ENCODE results near the gene KCNJ15. TPM values are rescaled to one million over a fixed set of nuclear protein-coding genes. Genes with fewer than 3 reads are reported as not detected.

The KCNJ15 gene
- polyA plus RNA-seq, 1 donor from 2014 or later: not detected

DNA sequence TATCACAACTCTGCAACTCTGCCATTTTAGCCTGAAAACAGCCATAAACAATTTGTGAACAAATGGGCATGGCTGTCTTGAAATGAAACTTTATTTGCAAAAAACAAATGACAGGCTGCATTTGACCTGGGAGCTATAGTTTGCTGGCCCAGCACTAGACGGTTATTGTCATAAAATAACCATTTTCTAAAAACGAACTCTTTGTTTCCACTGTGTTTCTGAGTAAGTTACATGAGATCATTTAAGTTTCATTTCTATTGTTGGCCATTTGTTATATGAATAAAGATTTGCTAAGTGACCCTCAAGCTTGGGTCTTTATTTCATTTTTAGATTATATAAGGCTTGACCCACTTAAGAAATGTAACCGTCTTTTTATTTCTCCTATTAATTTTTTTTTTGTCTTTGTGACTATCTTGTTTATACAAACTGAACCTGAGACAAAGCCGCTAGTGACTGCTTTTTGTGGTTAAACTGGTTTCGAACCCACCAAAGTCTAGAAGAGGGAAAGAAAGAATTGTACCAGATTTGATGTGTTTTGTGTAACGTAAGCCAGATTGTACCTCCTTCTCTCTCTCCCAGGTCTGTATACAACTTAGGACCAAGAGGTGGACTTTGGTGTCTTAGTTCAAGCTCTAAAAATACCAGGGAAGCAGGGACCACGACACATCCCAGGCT is 12.9 kb upstream of the KCNJ15 start:
- Histone ChIP-seq H3K36me3 (ENCODE audit: insufficient read depth, low read length) (no peaks in the 10 kb centered on the region), H3K27ac (ENCODE audit: low read length) (no peak overlapping the region), H3K4me2 (ENCODE audit: low read length) (no peak overlapping the region), H4K20me1 (ENCODE audit: insufficient read depth) (no peaks in the 10 kb centered on the region), H3K9me2 (ENCODE audit: insufficient read depth, low read length) (no peaks in the 10 kb centered on the region), H3K9ac (ENCODE audit: low read length) (no peak overlapping the region), H3K9me3 (ENCODE audit: low read length) (no peaks in the 10 kb centered on the region), H3K27me3 (ENCODE audit: insufficient read depth, low read depth, low read length) (no peaks in the 10 kb centered on the region), H2AFZ (ENCODE audit: low read depth, low read length) (no peak overlapping the region), H3F3A (ENCODE audit: insufficient read depth, low read length, poor library complexity, severe bottlenecking) (no peaks in the 10 kb centered on the region), H3K79me2 (replicated peaks; ENCODE audit: insufficient read depth, low read length) (no peaks in the 10 kb centered on the region), H3K4me3 (ENCODE audit: low read length) (no peak overlapping the region)
- no peak for TF ChIP-seq MXI1 (conservative IDR thresholded peaks at IDR 0.05; ENCODE audit: poor library complexity, severe bottlenecking)
- no peak for TF ChIP-seq RAD21 (conservative IDR thresholded peaks at IDR 0.05)
- TF ChIP-seq, protein P1, sequence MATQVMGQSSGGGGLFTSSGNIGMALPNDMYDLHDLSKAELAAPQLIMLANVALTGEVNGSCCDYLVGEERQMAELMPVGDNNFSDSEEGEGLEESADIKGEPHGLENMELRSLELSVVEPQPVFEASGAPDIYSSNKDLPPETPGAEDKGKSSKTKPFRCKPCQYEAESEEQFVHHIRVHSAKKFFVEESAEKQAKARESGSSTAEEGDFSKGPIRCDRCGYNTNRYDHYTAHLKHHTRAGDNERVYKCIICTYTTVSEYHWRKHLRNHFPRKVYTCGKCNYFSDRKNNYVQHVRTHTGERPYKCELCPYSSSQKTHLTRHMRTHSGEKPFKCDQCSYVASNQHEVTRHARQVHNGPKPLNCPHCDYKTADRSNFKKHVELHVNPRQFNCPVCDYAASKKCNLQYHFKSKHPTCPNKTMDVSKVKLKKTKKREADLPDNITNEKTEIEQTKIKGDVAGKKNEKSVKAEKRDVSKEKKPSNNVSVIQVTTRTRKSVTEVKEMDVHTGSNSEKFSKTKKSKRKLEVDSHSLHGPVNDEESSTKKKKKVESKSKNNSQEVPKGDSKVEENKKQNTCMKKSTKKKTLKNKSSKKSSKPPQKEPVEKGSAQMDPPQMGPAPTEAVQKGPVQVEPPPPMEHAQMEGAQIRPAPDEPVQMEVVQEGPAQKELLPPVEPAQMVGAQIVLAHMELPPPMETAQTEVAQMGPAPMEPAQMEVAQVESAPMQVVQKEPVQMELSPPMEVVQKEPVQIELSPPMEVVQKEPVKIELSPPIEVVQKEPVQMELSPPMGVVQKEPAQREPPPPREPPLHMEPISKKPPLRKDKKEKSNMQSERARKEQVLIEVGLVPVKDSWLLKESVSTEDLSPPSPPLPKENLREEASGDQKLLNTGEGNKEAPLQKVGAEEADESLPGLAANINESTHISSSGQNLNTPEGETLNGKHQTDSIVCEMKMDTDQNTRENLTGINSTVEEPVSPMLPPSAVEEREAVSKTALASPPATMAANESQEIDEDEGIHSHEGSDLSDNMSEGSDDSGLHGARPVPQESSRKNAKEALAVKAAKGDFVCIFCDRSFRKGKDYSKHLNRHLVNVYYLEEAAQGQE (IDR thresholded peaks at IDR 0.05; ENCODE audit: borderline replicate concordance): no peak
- TF ChIP-seq, protein P2, sequence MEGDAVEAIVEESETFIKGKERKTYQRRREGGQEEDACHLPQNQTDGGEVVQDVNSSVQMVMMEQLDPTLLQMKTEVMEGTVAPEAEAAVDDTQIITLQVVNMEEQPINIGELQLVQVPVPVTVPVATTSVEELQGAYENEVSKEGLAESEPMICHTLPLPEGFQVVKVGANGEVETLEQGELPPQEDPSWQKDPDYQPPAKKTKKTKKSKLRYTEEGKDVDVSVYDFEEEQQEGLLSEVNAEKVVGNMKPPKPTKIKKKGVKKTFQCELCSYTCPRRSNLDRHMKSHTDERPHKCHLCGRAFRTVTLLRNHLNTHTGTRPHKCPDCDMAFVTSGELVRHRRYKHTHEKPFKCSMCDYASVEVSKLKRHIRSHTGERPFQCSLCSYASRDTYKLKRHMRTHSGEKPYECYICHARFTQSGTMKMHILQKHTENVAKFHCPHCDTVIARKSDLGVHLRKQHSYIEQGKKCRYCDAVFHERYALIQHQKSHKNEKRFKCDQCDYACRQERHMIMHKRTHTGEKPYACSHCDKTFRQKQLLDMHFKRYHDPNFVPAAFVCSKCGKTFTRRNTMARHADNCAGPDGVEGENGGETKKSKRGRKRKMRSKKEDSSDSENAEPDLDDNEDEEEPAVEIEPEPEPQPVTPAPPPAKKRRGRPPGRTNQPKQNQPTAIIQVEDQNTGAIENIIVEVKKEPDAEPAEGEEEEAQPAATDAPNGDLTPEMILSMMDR (IDR thresholded peaks at IDR 0.05; ENCODE audit: poor library complexity, severe bottlenecking): no peak
- no peak for TF ChIP-seq SMC3 (conservative IDR thresholded peaks at IDR 0.05; ENCODE audit: poor library complexity)

DNA sequence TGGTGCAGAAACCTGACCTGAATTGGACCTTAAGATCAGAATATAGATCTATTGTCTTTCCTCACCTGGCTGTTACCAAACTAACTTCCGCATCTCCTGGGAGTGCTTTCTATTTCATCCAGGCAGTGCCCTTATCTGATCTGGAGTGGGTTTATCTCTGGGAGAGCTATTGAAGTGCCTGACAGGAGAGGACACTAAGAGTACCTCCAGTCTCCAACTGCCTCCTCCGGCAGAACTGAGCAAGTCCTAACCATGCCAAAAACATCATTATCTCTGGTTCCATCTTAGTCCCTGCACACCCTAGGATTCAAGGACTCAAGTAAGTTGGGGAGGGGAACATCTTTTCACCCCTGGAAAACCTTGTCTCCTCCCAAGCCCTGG is 12.4 kb upstream of the KCNJ15 start:
- Histone ChIP-seq H3K9me2 (ENCODE audit: insufficient read depth, low read length) (no peaks in the 10 kb centered on the region), H3K27ac (ENCODE audit: low read length) (no peak overlapping the region), H3K36me3 (ENCODE audit: insufficient read depth, low read length) (no peaks in the 10 kb centered on the region), H3K4me2 (ENCODE audit: low read length) (no peak overlapping the region), H3K9me3 (ENCODE audit: low read length) (no peaks in the 10 kb centered on the region), H4K20me1 (ENCODE audit: insufficient read depth) (no peaks in the 10 kb centered on the region), H3F3A (ENCODE audit: insufficient read depth, low read length, poor library complexity, severe bottlenecking) (no peaks in the 10 kb centered on the region), H3K79me2 (replicated peaks; ENCODE audit: insufficient read depth, low read length) (no peaks in the 10 kb centered on the region), H3K9ac (ENCODE audit: low read length) (no peak overlapping the region), H2AFZ (ENCODE audit: low read depth, low read length) (no peak overlapping the region), H3K27me3 (ENCODE audit: insufficient read depth, low read depth, low read length) (no peaks in the 10 kb centered on the region), H3K4me3 (ENCODE audit: low read length) (no peak overlapping the region)
- TF ChIP-seq MXI1 (conservative IDR thresholded peaks at IDR 0.05; ENCODE audit: poor library complexity, severe bottlenecking): no peak

DNA sequence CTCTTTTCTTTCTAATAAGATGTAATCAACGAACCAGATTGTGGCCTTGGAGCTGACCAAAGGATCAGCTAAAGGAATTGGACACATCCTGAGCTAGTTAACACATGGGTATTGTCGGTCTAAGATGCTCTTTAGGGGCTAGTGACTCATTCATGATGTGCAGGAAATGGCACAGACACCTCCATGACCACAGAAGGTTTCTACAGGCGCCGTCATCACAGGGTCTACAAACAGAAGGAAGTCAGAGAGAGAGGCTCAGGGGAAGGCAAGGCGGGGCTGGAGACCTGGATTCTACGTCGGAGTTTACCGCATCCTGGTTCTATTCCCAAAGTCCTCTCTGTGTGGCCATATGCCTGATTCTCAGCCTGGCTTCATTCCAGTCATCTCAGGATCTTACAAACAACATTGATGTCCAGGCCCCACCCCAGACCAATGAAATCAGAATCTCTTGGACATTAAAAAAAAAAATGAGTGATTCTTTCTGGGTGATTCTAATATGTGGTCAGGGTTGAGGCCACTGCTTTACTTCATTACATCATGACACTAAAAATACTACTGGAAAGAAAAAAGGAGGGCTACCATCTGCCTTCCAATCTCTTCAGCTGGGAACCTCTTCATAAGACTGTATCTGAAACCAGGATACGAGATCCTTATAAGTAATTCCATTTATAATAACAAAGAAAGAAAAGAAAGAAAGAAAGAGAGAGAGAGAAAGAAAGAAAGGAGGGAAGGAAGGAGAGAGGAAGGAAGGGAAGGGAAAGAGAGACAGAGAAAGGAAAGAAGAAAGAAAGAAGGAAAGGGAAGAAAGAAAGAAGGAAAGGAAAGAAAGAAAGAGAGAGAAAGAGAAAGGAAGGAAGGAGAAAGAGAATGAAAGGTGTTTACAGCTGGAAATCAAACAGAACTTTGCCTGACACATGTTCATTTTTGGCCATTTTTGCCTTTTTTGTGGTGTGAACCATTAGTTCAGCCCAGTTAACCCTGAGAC is 11.6 kb upstream of the KCNJ15 start:
- no peak overlapping the region for H2AFZ ChIP-seq (ENCODE audit: low read depth, low read length)
- no peak overlapping the region for H3K4me2 ChIP-seq (ENCODE audit: low read length)
- no peak overlapping the region for H3K9ac ChIP-seq (ENCODE audit: low read length)
- TF ChIP-seq EZH2 (IDR thresholded peaks at IDR 0.05; ENCODE audit: borderline replicate concordance, insufficient read depth, low read length, poor library complexity, severe bottlenecking) (no peak), TAF1 (IDR thresholded peaks at IDR 0.05; ENCODE audit: low read depth) (no peak), RAD21 (conservative IDR thresholded peaks at IDR 0.05) (no peak), POLR2AphosphoS5 (IDR thresholded peaks at IDR 0.05) (no peak), SMC3 (conservative IDR thresholded peaks at IDR 0.05; ENCODE audit: poor library complexity) (no peak)
- TF ChIP-seq, protein P2 (IDR thresholded peaks at IDR 0.05; ENCODE audit: poor library complexity, severe bottlenecking): no peak
- TF ChIP-seq, protein P1 (IDR thresholded peaks at IDR 0.05; ENCODE audit: borderline replicate concordance): no peak

More for the DNA sequence above, 11.6 kb upstream of the KCNJ15 start:
- no peaks in the 10 kb centered on the region for H3K36me3 ChIP-seq (ENCODE audit: insufficient read depth, low read length)
- H3K9me3 ChIP-seq (ENCODE audit: low read length): no peaks in the 10 kb centered on the region
- no peaks in the 10 kb centered on the region for H3K79me2 ChIP-seq (replicated peaks; ENCODE audit: insufficient read depth, low read length)
- H3K4me3 ChIP-seq (ENCODE audit: low read length): no peak overlapping the region
- H3K27ac ChIP-seq (ENCODE audit: low read length): no peak overlapping the region
- H3K27me3 ChIP-seq (ENCODE audit: insufficient read depth, low read depth, low read length): no peaks in the 10 kb centered on the region
- no peaks in the 10 kb centered on the region for H3F3A ChIP-seq (ENCODE audit: insufficient read depth, low read length, poor library complexity, severe bottlenecking)
- H3K9me2 ChIP-seq (ENCODE audit: insufficient read depth, low read length): no peaks in the 10 kb centered on the region
- no peaks in the 10 kb centered on the region for H4K20me1 ChIP-seq (ENCODE audit: insufficient read depth)
